Liver (tissue), 3 donors: ENCODE data around the gene CRMP1.

Experiments used
- GABPA ChIP-seq, 2 donors: IDR thresholded peaks in 1 of 2; conservative IDR thresholded peaks in 1 of 2; 2 replicates each; pipeline ENCODE4 v1.6.1; 2016; ENCODE audit warnings: antibody characterized with exemption in 2 of 2, mild to moderate bottlenecking in 1 of 2, moderate library complexity in 1 of 2
- NR2F2 ChIP-seq: IDR thresholded peaks from 2 replicates; pipeline ENCODE4 v1.6.1; 2016; ENCODE audit warnings: antibody characterized with exemption
- TAF1 ChIP-seq: conservative IDR thresholded peaks from 2 replicates; pipeline ENCODE4 v1.6.1; 2016; ENCODE audit warnings: antibody characterized with exemption, mild to moderate bottlenecking
- TF ChIP-seq, protein P1 (sequence below): IDR thresholded peaks from 2 replicates; pipeline ENCODE4 v1.6.1; 2016; ENCODE audit warnings: antibody characterized with exemption, mild to moderate bottlenecking
- TF ChIP-seq, protein P2 (sequence below): fragments of 150-350 bp; IDR thresholded peaks from 2 replicates; pipeline ENCODE4 v1.5.1; 2017; ENCODE audit warnings: improper control_type of control experiment, low read depth, low read length; ENCODE audit not compliant: missing input control
- TF ChIP-seq, protein P3 (sequence below): IDR thresholded peaks from 2 replicates; pipeline ENCODE4 v1.6.1; 2016; ENCODE audit warnings: antibody characterized with exemption
- TF ChIP-seq, protein P4 (sequence below): IDR thresholded peaks from 2 replicates; pipeline ENCODE4 v1.6.1; 2016; ENCODE audit warnings: antibody characterized with exemption
- donor health status: healthy.
- donor health status: healthy.

DNA sequence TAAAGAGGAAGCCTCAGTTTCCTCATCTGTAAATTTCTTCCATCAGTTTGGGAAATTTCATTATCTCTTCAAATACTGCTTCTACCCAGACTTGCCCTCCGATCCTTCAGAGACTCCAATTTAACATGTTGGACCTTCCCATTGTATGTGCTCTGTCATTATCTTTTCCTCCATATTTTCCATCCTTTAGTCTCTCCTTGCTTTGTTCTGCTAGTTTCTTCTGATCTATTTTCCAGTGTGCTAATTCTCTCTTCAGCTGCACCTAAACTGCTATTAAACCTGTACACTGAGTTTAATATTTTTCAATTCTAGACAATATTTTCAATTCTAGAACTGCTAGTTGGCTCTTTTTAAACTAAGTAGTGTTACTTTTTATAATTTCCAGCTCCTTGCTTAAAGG is 116.4 kb downstream of the CRMP1 start:
- TF ChIP-seq, protein P1, sequence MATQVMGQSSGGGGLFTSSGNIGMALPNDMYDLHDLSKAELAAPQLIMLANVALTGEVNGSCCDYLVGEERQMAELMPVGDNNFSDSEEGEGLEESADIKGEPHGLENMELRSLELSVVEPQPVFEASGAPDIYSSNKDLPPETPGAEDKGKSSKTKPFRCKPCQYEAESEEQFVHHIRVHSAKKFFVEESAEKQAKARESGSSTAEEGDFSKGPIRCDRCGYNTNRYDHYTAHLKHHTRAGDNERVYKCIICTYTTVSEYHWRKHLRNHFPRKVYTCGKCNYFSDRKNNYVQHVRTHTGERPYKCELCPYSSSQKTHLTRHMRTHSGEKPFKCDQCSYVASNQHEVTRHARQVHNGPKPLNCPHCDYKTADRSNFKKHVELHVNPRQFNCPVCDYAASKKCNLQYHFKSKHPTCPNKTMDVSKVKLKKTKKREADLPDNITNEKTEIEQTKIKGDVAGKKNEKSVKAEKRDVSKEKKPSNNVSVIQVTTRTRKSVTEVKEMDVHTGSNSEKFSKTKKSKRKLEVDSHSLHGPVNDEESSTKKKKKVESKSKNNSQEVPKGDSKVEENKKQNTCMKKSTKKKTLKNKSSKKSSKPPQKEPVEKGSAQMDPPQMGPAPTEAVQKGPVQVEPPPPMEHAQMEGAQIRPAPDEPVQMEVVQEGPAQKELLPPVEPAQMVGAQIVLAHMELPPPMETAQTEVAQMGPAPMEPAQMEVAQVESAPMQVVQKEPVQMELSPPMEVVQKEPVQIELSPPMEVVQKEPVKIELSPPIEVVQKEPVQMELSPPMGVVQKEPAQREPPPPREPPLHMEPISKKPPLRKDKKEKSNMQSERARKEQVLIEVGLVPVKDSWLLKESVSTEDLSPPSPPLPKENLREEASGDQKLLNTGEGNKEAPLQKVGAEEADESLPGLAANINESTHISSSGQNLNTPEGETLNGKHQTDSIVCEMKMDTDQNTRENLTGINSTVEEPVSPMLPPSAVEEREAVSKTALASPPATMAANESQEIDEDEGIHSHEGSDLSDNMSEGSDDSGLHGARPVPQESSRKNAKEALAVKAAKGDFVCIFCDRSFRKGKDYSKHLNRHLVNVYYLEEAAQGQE: no peak
- TF ChIP-seq TAF1: no peak
- TF ChIP-seq, protein P2, sequence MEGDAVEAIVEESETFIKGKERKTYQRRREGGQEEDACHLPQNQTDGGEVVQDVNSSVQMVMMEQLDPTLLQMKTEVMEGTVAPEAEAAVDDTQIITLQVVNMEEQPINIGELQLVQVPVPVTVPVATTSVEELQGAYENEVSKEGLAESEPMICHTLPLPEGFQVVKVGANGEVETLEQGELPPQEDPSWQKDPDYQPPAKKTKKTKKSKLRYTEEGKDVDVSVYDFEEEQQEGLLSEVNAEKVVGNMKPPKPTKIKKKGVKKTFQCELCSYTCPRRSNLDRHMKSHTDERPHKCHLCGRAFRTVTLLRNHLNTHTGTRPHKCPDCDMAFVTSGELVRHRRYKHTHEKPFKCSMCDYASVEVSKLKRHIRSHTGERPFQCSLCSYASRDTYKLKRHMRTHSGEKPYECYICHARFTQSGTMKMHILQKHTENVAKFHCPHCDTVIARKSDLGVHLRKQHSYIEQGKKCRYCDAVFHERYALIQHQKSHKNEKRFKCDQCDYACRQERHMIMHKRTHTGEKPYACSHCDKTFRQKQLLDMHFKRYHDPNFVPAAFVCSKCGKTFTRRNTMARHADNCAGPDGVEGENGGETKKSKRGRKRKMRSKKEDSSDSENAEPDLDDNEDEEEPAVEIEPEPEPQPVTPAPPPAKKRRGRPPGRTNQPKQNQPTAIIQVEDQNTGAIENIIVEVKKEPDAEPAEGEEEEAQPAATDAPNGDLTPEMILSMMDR: no peak
- no peak for TF ChIP-seq GABPA (IDR thresholded peaks at IDR 0.05 in 1 of 2, conservative IDR thresholded peaks at IDR 0.05 in 1 of 2)
- TF ChIP-seq, protein P3, sequence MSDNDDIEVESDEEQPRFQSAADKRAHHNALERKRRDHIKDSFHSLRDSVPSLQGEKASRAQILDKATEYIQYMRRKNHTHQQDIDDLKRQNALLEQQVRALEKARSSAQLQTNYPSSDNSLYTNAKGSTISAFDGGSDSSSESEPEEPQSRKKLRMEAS: no peak
- TF ChIP-seq NR2F2: no peak
- TF ChIP-seq, protein P4, sequence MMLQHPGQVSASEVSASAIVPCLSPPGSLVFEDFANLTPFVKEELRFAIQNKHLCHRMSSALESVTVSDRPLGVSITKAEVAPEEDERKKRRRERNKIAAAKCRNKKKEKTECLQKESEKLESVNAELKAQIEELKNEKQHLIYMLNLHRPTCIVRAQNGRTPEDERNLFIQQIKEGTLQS: no peak
